Fibroblast of skin of left biceps (primary cell): ENCODE results near the gene TMEM129.
"Not testable (repeated sequence)": the region's sequence is repeated elsewhere in the genome, so short reads cannot be mapped to it uniquely, and the experiment has no call there.

Source experiments
- DNase-seq, 2 experiments: peaks; one replicate each; pipeline ENCODE4 v3.0.0-alpha.2; 2013; ENCODE audit warnings: low read depth in 2 of 2

The TMEM129 gene

DNA sequence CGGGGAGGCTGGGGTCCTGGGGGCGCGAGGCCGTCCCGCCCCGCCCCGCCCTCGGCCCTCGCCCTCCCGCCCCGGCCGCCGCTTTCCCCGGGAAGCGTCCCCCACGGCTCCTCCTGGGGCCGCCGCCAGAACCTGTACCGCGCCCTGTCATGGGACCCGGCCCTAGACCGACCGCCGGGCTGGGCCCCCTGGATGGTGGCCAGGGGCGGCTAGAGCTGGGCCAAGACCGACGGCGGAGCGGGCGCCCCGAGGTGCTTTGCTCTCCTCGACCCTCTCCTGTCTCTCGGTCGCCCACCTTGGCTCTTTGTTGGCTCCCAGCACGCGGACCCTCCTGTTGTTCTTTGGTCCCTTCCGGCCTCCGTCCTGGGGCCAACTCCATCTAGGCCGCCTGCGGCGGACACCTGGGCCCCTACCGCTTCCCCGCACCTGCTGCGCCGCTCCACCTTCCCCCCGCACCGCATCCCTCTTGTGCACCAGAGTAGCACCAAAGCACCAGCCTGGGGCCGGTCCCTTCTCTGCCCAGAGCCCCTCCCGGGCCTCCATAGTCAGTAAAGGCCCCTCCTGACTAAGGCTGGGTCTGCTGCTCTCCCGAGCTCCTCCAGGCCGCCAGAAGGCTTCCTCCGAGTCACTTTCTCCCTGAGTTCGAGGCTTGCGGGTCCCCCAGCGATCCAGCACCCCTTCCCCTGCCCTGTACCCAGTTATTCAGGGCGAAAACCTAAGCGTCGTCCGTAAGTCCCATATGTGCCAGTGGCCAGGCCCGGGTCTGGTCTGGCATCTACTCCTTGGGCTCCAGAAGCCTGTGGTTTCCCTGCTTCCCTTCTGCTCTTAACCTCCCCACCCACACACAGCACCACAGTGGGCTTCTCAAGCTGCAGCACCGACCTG is 785 bp upstream of the TMEM129 start:
- DNase-seq: no peak

DNA sequence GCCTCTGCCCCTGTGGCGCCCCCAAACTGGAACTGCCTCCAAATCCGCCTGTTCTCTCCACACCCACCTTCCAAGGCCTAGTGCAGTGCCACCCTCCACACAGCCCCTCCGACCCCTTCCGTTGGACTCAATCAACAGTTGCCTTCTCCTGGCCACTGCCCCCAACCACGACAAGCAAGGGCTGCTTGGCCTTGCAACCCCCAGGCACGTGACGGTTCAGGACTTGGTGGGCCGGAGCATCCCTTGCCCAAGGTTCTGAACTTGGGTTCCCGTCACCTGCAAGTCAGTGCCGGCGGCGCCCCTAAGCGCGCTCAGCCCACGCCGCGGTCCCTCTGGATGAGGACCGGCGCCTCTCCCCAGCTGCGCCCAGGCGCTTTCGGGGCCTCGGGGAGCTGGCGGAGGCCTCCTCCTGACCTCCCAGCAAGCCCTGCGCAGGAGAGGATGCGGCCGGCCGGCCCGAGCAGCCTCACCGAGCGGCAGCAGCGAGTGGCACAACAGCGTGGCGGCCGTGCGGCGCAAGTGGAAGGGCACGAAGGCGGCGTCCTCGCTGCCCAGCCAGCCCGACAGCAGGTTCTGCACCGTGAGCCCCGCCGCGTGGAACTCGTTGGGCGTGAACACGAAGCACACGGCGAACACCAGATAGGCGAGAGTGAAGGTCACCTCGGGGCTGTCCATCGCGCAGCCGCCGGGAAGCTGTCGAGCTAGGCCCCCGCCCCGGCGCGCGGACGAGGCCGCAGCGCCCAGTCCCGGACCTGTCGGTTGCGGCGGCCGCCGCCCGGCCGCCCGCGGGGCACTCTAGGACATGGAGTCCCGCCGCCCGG is 750 bp downstream of the TMEM129 start:
- DNase-seq: no peak

DNA sequence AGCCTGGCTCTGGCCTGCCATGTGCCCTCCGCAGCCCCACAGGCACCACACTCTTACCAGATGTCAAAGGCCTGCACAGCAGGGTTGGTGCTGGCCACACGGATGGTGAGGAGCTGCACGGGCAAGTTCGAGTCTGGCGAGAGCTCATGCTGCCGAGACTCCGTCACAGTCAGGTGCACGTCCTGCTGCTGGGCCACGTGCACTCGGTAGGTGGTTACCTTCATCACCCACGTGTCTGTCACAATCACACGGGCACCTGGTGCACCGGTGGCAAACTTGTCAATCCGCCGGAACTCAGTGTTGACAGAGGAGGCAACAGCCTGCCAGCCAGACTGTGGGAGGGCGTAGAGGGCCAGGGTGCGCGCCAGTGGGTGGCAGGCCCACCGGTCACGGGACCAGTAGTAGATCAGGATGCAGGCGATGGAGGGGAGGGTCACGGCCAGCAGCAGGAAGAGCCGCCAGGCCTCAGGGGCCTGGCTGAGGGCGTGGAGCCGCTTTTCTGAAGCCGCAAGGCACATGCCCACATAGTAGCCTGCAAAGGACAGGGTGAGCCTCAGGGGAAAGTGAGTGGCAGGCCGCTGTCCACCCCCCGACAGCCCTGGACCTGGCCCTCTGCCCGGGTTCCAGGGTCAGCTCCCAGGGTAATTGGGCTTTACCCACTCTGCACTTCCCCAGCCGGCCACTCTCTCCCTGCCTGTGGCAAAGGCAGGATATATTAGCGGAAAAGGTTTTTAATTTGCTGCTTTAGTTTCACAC is 2.9 kb downstream of the TMEM129 start:
- no peak for DNase-seq

DNA sequence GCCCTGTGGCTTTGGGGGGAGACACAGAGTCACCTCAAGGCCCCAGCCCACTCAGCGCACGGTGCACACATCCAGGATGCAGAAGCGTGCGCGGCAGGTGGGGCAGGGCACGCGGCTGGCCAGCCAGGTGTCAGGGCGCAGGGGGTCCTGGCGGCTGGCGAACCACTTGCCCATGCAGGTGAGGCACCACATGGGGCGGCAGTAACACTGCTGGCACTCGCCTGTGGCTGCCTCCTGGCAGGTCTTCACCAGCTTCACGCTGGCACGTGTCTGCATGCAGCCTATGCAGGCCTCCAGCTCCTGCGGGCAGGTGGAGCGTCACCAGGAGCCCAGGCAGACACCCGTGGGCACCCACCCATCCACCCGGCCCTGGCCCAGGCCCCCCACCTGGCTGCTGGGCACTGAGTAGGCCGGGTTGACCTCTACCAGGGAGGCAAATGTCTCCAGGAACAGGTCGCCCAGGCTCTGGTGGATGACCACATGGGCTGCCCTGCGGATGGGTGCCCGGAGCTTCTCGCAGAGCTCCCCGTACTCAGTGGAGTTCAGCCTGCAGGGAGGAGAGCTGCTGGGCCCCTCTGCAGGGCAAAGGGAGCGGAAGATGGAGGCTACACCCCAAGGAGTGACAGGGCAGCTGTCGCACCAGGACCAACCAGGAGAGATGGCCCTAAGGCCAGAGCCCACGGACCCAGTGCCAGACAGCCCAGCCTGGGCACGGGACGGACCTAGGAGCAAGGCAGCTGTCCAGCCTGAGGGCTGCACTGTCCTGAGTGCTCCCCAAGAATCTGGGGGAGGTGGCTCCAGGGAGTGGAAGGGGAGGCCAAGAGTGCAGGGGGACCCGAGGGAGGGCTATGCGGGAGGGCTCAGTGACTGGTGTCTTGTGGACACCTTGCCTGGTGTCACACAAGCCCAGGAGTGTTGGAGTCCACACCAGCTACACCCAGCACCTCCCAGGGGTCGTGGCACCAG is 3.7 kb downstream of the TMEM129 start:
- no peak for DNase-seq

DNA sequence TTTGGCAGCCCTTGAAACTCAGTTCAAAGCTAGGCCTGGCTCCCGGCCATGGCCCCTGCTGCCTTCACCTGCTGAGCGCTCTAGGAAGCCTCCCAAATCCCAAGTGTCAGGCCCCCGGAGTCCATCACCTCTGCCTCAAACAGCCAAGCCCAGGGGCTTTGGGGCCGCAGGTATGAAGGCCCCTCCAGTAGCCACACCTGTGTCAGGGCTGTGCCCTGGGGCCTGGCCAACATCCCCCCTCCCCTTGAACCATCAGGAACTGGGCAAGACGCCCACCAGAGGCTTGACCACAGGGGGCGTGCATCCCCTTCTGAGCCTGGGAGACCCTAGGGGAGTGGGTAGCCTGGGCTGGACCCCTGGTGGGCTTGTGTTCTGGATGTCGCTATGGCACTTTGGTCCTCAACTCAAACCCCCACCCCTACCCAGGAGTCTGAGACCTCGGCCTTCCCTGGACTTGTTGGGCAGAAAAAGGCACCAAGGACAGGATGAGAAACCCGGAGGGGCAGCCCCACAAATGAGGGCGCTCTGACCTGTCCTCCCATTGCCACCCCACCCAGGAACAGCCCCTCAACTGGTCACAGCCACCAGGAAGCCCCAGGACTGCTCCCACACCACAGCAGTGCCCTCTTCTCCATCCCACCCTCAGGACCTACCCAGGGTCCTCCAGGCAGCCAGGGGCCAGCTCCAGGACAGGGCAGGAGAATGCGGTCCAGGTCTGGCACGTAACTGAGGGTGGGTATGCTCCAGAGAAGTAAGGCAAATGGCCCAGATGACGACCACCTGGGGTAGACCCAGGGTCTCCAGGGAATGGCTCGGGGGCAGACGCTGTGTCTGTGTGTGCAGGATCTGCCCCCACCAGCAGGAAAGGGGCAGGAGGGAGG is 4.8 kb downstream of the TMEM129 start:
- DNase-seq: no peak

DNA sequence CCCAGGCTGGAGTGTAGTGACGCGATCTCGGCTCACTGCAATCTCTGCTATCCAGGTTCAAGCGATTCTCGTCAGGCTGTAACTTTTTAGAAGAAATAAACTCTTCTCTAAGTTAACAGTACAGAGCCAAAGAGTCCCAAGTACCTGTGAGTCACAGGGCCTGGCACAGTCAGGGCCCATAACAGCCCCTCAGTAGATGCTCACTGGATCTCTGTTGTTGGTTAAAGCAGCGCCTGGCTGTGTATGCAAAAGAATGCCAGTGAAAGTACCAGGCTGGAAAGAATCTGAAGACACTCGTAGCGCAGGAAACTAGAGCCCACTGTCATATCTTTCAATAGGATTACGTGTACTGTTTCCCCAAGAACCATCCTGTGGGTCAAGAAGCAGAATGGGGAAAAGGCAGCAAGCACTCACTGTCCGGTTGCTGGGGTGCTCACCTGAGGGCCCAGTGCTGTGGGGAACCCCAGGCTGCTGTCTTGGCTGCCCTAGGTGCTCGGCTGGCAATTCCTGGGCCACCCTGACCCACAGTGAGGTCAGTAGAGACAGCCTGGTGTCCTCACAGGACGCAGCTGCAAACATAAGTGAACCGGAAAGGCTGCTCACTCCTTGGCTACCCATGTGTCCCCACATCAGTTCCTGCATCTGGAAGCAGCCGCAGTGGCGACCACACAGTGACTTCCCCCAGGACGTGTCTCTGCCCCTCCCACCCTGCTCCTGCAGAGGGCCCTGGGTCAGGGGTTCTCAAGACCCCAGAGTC is 5.9 kb downstream of the TMEM129 start:
- no peak for DNase-seq

DNA sequence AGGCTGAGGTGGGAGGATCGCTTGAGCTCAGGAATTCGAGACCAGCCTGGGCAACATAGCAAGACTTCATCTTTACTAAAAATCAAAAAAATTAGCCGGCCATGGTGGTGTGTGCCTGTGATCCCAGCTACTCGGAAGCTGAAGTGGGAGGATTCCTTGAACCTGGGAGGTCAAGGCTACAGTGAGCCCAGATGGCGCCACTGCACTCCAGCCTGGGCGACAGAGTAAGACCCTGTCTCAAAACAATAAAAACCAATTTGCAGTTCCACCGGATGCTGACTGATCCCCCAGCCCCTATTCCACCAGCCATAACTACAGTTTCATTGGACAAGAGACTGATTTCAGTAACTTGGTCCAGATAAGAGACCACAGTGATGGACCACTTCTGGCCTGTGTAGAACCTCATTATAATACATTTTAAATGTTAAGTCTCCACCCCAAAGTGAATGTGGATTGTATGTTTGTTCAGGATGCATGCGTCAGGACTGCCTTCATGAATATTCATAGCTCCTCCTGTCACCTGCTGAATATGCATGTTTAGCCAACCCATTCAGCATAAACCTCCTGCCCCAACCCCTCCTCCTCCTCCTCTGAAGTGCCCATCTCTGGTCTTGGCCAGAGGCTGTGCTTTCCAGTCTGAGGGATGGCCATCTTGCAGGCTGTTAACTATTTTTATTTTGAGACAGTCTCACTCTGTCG is 6.7 kb downstream of the TMEM129 start:
- DNase-seq: no peak

DNA sequence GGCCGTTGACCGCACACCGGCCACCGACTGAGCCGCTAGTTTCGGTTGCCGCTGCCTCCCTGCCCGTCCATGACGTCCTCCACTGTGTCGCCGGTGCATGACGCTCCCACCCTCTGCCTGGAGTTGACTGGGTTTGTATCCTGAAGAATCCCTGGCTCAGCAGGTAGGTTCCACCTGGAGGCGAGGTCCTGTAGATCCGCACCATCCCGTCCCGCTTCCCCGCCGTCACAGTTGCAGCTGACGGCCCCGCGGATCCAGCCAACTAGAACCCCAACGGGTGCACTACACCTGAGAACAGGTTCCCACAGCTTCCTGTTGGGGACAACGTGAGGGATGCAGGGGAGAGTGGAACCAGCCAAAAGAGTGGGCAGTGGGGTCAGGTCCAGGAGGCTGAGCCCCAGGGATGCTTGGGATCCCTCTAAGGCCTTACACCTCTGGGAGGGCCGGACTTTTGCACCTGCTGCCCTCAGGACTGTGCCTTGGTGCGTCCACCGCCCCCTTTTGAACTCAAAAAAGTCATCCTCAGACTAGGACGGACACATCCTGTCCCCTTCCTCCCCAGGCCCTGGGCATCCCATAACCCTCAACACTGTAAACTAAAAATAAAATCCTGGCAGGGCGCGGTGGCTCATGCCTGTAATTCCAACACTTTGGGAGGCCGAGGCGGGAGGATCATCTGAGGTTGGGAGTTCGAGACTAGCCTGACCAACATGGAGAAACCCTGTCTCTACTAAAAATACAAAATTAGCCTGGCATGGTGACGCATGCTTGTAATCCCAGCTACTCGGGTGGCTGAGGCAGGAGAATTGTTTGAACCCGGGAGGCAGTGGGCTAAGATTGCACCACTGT is 7.9 kb downstream of the TMEM129 start:
- DNase-seq: no peak

DNA sequence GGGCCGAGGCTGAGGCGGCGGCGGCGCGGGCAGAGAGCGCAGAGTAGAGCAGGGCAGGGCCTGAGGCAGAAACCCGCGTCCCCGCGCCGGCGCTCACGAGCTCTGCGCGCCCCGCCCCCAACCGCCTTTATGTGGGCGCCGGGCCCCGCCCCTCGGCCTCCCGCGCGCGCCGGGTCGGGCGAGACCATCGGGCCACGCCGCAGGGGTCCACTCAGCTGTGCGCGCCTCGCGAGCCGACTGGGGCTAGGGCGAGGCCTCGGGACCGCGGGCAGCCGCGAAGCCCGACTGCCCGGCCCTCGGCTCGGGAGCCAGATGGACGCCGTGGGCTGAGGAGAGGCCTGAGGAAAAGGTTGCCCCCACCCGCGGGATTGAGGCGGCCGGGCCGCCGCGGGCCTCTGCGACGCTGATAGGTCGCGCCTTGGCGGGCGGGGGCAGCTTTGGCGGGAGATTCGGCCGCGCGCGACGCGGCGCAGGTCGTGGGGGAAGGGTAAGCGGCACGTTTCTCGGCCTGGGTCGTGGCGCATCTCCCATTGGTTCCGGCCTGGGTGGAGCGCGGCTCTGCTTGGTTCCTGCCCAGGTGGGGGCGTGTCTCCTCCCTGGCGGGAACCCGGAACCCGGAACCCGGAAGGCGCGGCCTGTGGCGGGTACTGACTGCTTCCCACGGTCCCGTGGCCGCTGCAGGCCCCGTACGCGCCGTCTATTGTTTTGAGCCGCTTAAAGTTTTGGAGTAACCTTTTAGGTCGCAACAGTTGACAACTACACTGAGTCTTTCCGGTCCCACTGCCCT is 8.7 kb downstream of the TMEM129 start, which contains the start of gene SLBP:
Gene SLBP, minus strand, starts transcription at position 104 of the 787 bp plus-strand sequence. CDS start 131 bp downstream, outside the sequence.
- peak; percentile 70 for DNase-seq

DNA sequence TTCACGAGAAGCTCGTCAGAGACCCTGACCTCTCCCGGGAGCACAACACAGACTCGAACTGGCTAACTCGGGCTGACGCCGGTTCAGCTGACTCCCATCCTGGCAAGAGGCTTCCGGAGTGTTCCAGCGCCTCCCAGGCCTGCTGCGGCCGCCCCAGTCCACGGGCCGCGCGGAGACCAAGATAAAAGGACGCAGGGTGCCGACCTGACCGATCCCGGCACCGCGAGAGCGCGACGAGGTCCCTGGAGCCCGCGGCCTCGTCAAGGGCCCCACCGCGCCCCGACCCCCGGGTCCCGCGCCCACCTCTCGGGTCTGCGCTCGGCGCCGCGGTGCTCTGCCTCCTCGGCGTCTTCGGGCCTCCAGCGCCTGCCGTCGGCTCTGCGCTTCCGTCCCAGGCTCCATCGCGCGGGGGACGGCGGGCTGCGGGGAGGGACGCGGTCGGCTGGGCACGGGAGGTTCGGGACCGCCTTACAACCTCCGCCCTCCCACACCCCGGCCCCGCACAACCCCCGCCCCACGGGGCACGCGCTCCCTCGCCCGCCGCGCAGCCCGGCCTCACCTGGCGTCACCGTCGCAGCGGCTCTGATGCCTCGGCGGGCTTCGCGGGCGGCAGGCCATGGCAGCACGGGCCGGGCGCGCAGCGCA is 9.4 kb downstream of the TMEM129 start:
- no peak for DNase-seq

DNA sequence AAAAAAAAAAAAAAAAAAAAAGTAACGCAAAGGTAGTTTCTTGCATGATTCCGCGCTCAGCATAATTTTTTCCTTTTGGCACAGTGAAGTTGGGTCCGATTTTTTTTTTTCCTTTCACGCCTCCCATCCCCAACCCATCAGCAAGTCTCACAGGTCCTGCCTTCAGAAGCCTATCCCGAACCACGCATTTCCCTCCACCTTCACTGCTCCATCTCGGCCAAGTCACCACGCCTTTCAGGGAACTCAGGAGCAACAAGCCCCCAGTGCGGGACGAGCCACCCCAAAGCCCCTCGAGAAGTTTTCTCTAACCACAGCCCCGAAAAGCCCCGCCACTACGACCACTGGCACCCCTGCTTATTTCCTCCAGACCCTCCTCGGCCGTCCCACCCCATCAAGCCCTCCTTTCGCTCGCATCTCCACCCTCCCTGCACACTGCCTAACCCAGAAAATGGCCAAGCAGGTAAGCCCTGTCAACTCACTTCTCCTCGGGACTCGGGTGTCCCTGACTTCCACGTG is 10.0 kb downstream of the TMEM129 start:
- DNase-seq: no peak

DNA sequence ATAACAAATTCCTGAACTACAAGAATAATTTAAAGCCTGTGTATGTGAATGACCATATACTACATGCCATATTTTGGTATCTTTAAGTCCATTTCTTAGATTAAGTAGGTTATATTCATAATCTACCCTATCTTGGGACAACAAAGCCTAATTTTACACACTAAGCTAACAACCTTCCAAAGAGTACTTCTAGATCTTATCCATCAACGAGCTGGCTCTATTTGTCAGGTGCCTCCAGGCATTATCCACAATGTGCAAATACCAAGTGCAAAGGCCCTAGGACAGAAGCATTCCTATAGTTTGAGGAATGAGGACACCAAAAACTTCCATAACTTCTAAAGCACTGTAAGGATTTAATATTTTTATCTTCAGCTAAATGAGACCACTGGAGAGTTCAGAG is 12.5 kb downstream of the TMEM129 start:
- DNase-seq: no peak

DNA sequence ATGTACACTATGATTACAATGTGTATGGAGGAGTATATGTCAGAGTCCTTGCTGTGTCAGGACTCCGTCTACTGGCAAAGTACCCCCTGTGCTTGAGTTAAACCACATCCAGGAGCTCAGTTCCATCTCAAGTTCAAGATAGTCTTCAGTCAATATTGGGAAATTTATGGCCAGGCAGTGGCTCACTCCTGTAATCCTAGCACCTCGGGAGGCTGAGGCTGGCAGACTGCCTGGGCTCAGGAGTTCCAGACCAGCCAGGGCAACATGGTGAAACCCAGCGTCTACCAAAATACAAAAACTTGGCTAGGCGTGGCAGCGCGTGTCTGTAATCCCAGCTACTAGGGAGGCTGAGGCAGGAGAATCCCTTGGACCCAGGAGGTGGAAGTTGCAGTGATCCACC is 14.8 kb downstream of the TMEM129 start:
- DNase-seq: no peak

DNA sequence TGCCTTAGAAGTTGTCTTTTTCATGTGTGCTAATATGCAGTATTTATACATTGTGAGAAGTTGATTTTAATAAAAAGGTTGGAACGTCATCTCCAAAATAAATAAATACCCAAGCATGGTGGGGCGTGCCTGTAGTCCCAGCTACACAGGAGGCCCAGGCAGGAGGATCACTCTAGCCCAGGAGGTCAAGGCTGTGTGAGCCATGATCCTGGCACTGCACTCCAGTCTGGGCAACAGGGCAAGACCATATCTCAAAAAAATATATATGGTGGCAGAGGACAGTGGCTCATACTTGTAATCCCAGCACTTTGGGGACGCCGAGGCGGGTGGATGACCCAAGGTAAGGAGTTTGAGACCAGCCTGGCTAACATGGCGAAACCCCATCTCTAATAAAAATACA is 15.4 kb downstream of the TMEM129 start:
- no peak for DNase-seq

DNA sequence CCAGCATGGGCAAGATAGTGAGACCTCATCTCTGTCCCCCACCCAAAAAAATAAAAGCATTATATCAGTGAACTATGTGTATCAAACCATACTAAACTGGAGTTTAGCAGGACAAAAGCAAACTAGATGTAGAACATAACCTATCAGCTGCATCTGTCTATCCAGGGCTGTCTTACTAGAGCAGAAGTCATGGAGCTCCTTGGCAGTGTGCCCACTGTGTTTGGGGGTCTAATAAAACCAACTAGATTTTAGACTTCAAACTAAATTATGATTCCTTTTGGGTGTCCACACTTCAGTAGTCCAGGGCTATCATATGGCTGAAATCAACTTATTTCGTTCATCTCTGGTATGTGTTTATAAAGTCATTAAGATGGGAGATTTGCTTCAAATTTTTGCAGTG is 17.3 kb downstream of the TMEM129 start:
- no peak for DNase-seq

DNA sequence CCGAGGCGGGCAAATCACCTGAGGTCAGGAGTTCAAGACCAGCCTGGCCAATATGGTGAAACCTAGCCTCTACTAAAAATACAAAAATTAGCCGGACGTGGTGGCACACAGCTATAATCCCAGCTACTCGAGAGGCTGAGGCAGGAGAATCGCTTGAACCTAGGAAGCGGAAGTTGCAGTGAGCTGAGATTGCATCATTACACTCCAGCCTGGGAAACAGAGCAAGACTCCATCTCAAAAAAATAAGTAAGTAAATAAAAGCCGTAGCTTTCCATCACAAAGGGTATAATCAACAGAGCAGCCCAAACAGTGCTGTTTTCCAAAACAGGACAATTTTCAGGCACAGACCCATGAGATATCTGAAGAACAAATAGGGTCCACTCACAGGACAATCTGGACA is 19.5 kb downstream of the TMEM129 start:
- DNase-seq: not testable (repeated sequence)
